GM13976 (cell line): ENCODE results near the gene MBNL2.

Experiments used
- DNase-seq: peaks from one replicate; pipeline ENCODE4 v3.0.0; 2012; ENCODE audit warnings: low spot score
- CTCF ChIP-seq: IDR thresholded peaks from 2 replicates; pipeline ENCODE4 v1.5.1; 2012; ENCODE audit warnings: borderline replicate concordance, mild to moderate bottlenecking; ENCODE audit not compliant: insufficient read depth; ENCODE audit errors: extremely low read depth, missing control alignments, control extremely low read depth
- in situ Hi-C: fragments of 300-500 bp; cut with MboI; formaldehyde crosslinking; loops from one replicate; pipeline ENCODE4 v1.12.0; 2022; ENCODE audit warnings: low sequenced_read_pairs, mixed read lengths, inconsistent platforms; ENCODE audit not compliant: unreplicated experiment

MBNL2 gene

GRCh38 chr13:97429681-97430081 lies 207.5 kb downstream of the MBNL2 start:
- DNase-seq, result no peak
- in situ Hi-C loops, result loop anchor here (25.0 kb wide), 1 partner anchor 558 kb away; no protein-coding TSS in a partner anchor
- TF ChIP-seq CTCF, result no peak

GRCh38 chr13:97430296-97430695 lies 208.2 kb downstream of the MBNL2 start:
- in situ Hi-C loops, result loop anchor here (25.0 kb wide), 1 partner anchor 557 kb away; no protein-coding TSS in a partner anchor
- no peak for DNase-seq
- TF ChIP-seq CTCF, result no peak

GRCh38 chr13:97431171-97431764 lies 209.1 kb downstream of the MBNL2 start:
- in situ Hi-C loops, result loop anchor here (25.0 kb wide), 1 partner anchor 556 kb away; no protein-coding TSS in a partner anchor
- TF ChIP-seq CTCF, result no peak

GRCh38 chr13:97432232-97432916 lies 210.2 kb downstream of the MBNL2 start:
- in situ Hi-C loops, result loop anchor here (25.0 kb wide), 1 partner anchor 555 kb away; no protein-coding TSS in a partner anchor
- TF ChIP-seq CTCF, result no peak
- DNase-seq, result no peak

More at GRCh38 chr13:97431171-97431764, 209.1 kb downstream of the MBNL2 start:
- no peak for DNase-seq

GRCh38 chr13:97432917-97433726 lies 211.0 kb downstream of the MBNL2 start:
- peak; percentile 84 for DNase-seq
- TF ChIP-seq CTCF, result no peak
- in situ Hi-C loops, result loop anchor here (25.0 kb wide), 1 partner anchor 554 kb away; no protein-coding TSS in a partner anchor

- DNase-seq, result peak; percentile 85
- TF ChIP-seq CTCF, result peak; percentile 28
- in situ Hi-C loops, result loop anchor here (25.0 kb wide), 1 partner anchor 553 kb away; no protein-coding TSS in a partner anchor
Observed at GRCh38 chr13:97433727-97434396, 211.7 kb downstream of the MBNL2 start, which contains the start of gene RAP2A. TSS of gene RAP2A (plus strand) at chr13:97434169. CDS start at chr13:97434471, 302 bp downstream.
